Progenitor cell of endocrine pancreas (in vitro differentiated cells): Measurements from ENCODE around the gene SULT1A1. TPM values are rescaled to one million over a fixed set of nuclear protein-coding genes. Genes with fewer than 3 reads are reported as not detected.
"Not testable (repeated sequence)": the region's sequence is repeated elsewhere in the genome, so short reads cannot be mapped to it uniquely, and the experiment has no call there.

Source experiments
- DNase-seq: peaks from one replicate; pipeline ENCODE4 v3.0.0; 2021; ENCODE audit warnings: low spot score; ENCODE audit not compliant: unreplicated experiment
- H3K27ac Mint-ChIP-seq: 2 replicates; pipeline ENCODE4 v1.8.0; 2021; ENCODE audit warnings: mild to moderate bottlenecking, moderate library complexity, mixed read lengths
- H3K27me3 Mint-ChIP-seq: 2 replicates; pipeline ENCODE4 v1.8.0; 2021; ENCODE audit warnings: mixed read lengths
- H3K36me3 Mint-ChIP-seq: 2 replicates; pipeline ENCODE4 v1.8.0; 2022; ENCODE audit warnings: mixed read lengths; ENCODE audit not compliant: insufficient read depth
- H3K4me1 Mint-ChIP-seq: 2 replicates; pipeline ENCODE4 v1.8.0; 2021; ENCODE audit warnings: low read depth, mixed read lengths
- H3K4me3 Mint-ChIP-seq: 2 replicates; pipeline ENCODE4 v1.8.0; 2021; ENCODE audit warnings: low read depth, mild to moderate bottlenecking, moderate library complexity, mixed read lengths
- H3K9me3 Mint-ChIP-seq: 2 replicates; pipeline ENCODE4 v1.8.0; 2021; ENCODE audit warnings: low read depth, mixed read lengths
- CTCF ChIP-seq: fragments of 200-600 bp; sonication (generic); IDR thresholded peaks from one replicate; pipeline ENCODE4 v1.5.0; 2021; ENCODE audit warnings: antibody characterized with exemption, mild to moderate bottlenecking; ENCODE audit not compliant: unreplicated experiment
- total RNA-seq: library from RNA; stranded (reverse); gene quantifications from 2 replicates; pipeline ENCODE4 v1.2.1, GENCODE V29; 2021

SULT1A1 gene
- total RNA-seq, 1 donor from 2014 or later = 20.9 TPM

GRCh38 chr16:28621481-28622155, 11.8 kb upstream of the SULT1A1 start:
- H3K4me3 Mint-ChIP-seq = no peak overlapping the region
- no peaks in the 10 kb centered on the region for H3K9me3 Mint-ChIP-seq
- no peak for DNase-seq
- peak overlapping the region; percentile 88 for H3K27ac Mint-ChIP-seq
- no peaks in the 10 kb centered on the region for H3K36me3 Mint-ChIP-seq
- H3K4me1 Mint-ChIP-seq = peaks cover 14% of the 10 kb centered on the region
- no peaks in the 10 kb centered on the region for H3K27me3 Mint-ChIP-seq
- TF ChIP-seq CTCF = no peak

- H3K36me3 Mint-ChIP-seq = not testable (repeated sequence)
Measured at GRCh38 chr16:28620316-28620715, 10.5 kb upstream of the SULT1A1 start.

GRCh38 chr16:28617874-28618273, 8.0 kb upstream of the SULT1A1 start:
- no peak for TF ChIP-seq CTCF
- H3K27me3 Mint-ChIP-seq = no peaks in the 10 kb centered on the region
- no peak overlapping the region for H3K4me3 Mint-ChIP-seq
- peaks cover 14% of the 10 kb centered on the region for H3K4me1 Mint-ChIP-seq
- no peak overlapping the region for H3K27ac Mint-ChIP-seq
- no peak for DNase-seq
- H3K9me3 Mint-ChIP-seq = no peaks in the 10 kb centered on the region
- no peaks in the 10 kb centered on the region for H3K36me3 Mint-ChIP-seq

More at GRCh38 chr16:28620316-28620715, 10.5 kb upstream of the SULT1A1 start:
- DNase-seq, H3K4me3 Mint-ChIP-seq, H3K27ac Mint-ChIP-seq, H3K9me3 Mint-ChIP-seq, H3K27me3 Mint-ChIP-seq: not testable (repeated sequence)
- peaks cover 14% of the 10 kb centered on the region for H3K4me1 Mint-ChIP-seq

GRCh38 chr16:28616636-28617035, 6.8 kb upstream of the SULT1A1 start:
- no peaks in the 10 kb centered on the region for H3K27me3 Mint-ChIP-seq

GRCh38 chr16:28616224-28616577, 6.4 kb upstream of the SULT1A1 start:
- H3K27me3 Mint-ChIP-seq, H3K9me3 Mint-ChIP-seq, H3K4me1 Mint-ChIP-seq, DNase-seq, H3K27ac Mint-ChIP-seq, H3K36me3 Mint-ChIP-seq, H3K4me3 Mint-ChIP-seq: not testable (repeated sequence)

More at GRCh38 chr16:28616636-28617035, 6.8 kb upstream of the SULT1A1 start:
- no peak overlapping the region for H3K27ac Mint-ChIP-seq
- peaks cover 8% of the 10 kb centered on the region for H3K4me1 Mint-ChIP-seq
- TF ChIP-seq CTCF = no peak
- no peaks in the 10 kb centered on the region for H3K9me3 Mint-ChIP-seq
- H3K36me3 Mint-ChIP-seq = no peaks in the 10 kb centered on the region
- no peak overlapping the region for H3K4me3 Mint-ChIP-seq
- DNase-seq = no peak

GRCh38 chr16:28615486-28616223, 5.8 kb upstream of the SULT1A1 start:
- H3K9me3 Mint-ChIP-seq, H3K4me3 Mint-ChIP-seq, H3K27ac Mint-ChIP-seq, H3K27me3 Mint-ChIP-seq, H3K36me3 Mint-ChIP-seq, H3K4me1 Mint-ChIP-seq: not testable (repeated sequence)
- peak; percentile 42 for DNase-seq
- TF ChIP-seq CTCF = peak; percentile 76

GRCh38 chr16:28614561-28614960, 4.7 kb upstream of the SULT1A1 start:
- not testable (repeated sequence) for H3K36me3 Mint-ChIP-seq, DNase-seq, H3K9me3 Mint-ChIP-seq, H3K27me3 Mint-ChIP-seq, H3K27ac Mint-ChIP-seq, H3K4me3 Mint-ChIP-seq
- H3K4me1 Mint-ChIP-seq = peaks cover 13% of the 10 kb centered on the region

GRCh38 chr16:28613912-28614311, 4.1 kb upstream of the SULT1A1 start:
- H3K27ac Mint-ChIP-seq, H3K27me3 Mint-ChIP-seq, H3K9me3 Mint-ChIP-seq, H3K36me3 Mint-ChIP-seq, DNase-seq, H3K4me3 Mint-ChIP-seq: not testable (repeated sequence)
- peaks cover 17% of the 10 kb centered on the region for H3K4me1 Mint-ChIP-seq

GRCh38 chr16:28612359-28613280, 2.8 kb upstream of the SULT1A1 start:
- not testable (repeated sequence) for H3K27me3 Mint-ChIP-seq

More at GRCh38 chr16:28612359-28613280, 2.8 kb upstream of the SULT1A1 start:
- not testable (repeated sequence) for H3K9me3 Mint-ChIP-seq, H3K4me3 Mint-ChIP-seq, H3K27ac Mint-ChIP-seq, DNase-seq, H3K36me3 Mint-ChIP-seq
- peaks cover 17% of the 10 kb centered on the region for H3K4me1 Mint-ChIP-seq
